ENCODE results near the gene PTPN4.

DNA sequence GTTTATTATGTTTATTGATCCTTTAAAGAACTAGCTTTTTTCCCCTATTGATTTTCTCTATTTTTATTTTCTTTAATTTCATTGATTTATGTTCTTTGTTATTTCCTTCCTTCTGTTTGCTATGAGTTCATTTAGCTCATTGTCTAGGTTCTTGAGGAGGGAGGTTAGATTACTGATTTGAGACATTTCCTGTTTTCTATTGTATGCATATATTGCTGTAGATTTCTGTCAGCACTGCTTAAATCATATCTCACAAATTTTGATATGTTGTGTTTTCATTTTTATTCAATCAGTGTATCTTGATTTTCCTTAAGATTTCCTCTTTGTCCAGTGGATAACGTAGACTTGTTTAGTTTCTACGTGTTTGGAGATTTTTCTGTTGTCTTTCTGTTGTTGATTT, 43.4 kb downstream of the PTPN4 start:
- TF ChIP-seq, protein P1, sequence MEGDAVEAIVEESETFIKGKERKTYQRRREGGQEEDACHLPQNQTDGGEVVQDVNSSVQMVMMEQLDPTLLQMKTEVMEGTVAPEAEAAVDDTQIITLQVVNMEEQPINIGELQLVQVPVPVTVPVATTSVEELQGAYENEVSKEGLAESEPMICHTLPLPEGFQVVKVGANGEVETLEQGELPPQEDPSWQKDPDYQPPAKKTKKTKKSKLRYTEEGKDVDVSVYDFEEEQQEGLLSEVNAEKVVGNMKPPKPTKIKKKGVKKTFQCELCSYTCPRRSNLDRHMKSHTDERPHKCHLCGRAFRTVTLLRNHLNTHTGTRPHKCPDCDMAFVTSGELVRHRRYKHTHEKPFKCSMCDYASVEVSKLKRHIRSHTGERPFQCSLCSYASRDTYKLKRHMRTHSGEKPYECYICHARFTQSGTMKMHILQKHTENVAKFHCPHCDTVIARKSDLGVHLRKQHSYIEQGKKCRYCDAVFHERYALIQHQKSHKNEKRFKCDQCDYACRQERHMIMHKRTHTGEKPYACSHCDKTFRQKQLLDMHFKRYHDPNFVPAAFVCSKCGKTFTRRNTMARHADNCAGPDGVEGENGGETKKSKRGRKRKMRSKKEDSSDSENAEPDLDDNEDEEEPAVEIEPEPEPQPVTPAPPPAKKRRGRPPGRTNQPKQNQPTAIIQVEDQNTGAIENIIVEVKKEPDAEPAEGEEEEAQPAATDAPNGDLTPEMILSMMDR (conservative IDR thresholded peaks at IDR 0.05 in 1 of 2, IDR thresholded peaks at IDR 0.05 in 1 of 2; ENCODE audit: extremely low read depth in 1 of 2, insufficient read depth in 1 of 2, low read depth in 1 of 2, low read length in 2 of 2) = no peak
- no peak for TF ChIP-seq EZH2 (IDR thresholded peaks at IDR 0.05; ENCODE audit: borderline replicate concordance, low read length)

Data from mammary epithelial cell (primary cell).